Hypothalamus (tissue), 51 donors: ENCODE measurements around the gene STYXL2.

Experiments
- DNase-seq, 51 donors: peaks; one replicate each; lab custom pipeline; 2025; lab: John Stamatoyannopoulos, UW

STYXL2 gene

DNA sequence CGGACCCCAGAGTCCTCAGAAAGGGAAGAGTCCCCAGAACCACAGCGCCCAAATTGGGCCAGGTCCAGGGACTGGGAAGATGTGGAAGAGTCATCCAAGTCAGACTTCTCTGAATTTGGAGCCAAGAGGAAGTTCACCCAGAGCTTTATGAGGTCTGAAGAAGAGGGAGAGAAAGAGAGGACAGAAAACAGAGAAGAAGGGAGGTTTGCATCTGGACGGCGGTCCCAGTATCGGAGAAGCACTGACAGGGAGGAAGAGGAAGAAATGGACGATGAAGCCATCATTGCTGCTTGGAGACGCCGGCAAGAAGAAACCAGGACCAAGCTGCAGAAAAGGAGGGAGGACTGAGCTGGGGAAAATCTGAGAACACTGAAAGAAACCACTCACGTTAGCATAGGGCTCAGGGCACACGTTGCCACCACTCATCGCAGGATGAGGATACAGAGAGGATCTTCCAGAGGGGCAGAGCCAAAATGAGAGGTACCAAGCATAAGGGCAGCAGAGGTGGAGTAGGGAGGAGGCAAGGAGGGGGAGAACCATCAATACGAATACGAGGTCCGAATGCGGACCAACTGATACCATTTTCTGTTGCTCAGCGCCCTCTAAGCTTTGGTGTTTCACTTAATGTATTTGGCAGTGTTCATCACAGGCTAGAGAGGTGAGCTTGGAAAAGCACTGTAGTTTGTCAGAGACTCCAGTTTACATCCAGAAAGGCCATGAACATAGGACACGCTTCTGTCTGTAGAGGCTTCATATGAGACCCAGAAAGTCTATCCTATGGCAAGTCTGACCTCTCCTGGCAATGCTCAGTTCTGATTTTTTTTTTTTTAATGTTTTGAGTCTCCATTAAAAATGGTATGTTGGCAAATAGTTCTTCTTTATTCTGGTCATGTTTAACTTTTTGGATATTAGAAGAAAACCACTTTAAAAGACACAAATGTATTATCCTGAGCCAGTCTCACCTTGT lies 34.7 kb downstream of the STYXL2 start:
- DNase-seq = no peak

DNA sequence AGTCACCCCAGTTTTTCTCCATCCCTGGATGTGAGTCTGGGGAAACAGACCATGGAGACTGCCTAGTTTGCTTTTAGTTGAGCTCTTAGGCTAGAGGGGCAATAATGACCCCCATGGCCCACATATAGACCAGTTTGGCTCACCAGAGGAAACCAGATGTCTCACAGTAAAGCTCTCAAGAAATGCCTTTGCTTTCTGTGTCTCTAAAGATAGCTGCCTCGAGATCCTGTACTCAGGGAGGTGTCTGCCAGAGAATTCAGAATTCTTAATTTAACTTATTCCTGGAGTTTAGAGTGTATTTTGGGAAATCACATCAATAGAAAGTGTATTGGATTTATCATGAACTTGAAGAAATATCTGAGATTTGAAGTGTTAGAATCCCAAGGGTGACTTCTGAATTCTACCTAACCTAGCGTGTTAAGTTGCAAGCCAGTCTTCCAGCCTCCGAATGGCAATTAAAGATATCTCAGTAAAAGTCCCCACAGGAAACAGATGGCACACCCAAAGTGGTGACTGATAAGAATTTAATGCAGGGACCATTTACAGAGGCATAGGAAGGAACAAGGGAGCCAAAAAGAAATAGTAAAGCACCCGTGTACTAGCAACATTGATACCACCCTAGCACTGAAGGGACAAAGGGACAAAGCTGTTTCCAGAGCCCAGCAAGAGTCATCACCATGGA lies 37.1 kb downstream of the STYXL2 start:
- DNase-seq = no peak

DNA sequence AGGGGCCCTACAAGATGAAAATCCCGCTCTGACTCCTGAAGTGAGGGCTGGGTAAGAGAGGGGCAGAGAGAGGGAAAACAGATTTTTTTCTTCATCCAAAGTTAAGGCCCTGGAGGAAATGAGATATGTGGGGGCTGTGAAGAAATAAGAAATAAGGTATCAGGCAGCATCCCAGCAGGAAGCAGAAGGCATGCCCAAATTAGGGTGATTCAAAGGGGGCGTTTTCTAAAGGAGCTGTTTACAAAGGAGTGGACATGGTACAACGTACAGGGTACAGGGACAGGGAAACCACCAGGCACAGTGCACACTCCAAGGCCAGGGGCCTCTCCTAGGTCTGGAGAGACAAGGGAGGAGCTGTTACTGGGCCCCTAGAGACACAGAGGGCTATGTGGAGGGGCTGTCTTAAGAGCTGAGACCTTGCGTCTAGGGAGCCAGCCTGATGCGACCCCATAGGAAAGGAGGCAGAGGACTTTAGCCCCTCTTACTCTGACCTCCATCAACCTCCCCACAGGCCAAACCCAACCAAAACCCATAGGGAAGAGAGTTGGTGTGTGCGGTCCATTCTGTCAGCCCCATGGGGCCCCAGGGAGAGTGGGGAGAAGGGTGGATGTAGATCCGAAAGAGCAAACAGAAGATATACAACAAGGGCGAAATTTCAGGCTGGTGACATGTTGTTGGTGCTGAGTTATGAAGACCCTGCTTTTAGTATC lies 38.6 kb downstream of the STYXL2 start:
- no peak for DNase-seq

GRCh38 chr1:167135281-167135840 lies 41.5 kb downstream of the STYXL2 start:
- no peak for DNase-seq

DNA sequence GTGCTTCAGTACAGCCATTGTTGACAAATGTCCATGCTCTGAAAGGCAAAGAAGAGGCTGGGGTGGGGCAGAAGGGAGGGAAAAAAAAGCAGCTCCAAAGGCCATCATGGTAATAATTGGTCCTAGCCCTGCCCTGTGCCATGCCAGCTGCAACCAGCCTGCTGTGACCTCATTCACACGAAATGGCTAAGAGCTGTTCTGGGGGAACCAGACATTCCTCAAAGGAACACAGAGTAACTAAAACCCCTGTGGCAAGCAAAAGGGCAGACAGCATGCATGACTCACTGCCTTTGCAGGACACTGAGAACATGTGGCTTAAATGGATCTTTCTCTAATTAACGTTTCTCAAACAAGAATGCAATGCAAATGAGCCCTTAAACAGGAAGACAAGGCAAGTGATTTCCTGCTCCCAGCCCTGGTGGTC lies 42.3 kb downstream of the STYXL2 start:
- DNase-seq = peak in 4 of 51 donors; percentile 7 to 52 (median 10)

- DNase-seq = no peak
These were observed 42.9 kb downstream of the STYXL2 start for GRCh38 chr1:167136806-167137205.

GRCh38 chr1:167137332-167137781 lies 43.5 kb downstream of the STYXL2 start:
- peak in 3 of 51 donors; percentile 11 to 41 (median 11) for DNase-seq

- DNase-seq = no peak
These were observed 44.1 kb downstream of the STYXL2 start for GRCh38 chr1:167137793-167138510.

- no peak for DNase-seq
These were observed 44.8 kb downstream of the STYXL2 start for GRCh38 chr1:167138703-167139102.

GRCh38 chr1:167141963-167142362 lies 48.1 kb downstream of the STYXL2 start:
- no peak for DNase-seq
